ENCODE measurements around the gene HHIPL1.

HHIPL1 gene

DNA sequence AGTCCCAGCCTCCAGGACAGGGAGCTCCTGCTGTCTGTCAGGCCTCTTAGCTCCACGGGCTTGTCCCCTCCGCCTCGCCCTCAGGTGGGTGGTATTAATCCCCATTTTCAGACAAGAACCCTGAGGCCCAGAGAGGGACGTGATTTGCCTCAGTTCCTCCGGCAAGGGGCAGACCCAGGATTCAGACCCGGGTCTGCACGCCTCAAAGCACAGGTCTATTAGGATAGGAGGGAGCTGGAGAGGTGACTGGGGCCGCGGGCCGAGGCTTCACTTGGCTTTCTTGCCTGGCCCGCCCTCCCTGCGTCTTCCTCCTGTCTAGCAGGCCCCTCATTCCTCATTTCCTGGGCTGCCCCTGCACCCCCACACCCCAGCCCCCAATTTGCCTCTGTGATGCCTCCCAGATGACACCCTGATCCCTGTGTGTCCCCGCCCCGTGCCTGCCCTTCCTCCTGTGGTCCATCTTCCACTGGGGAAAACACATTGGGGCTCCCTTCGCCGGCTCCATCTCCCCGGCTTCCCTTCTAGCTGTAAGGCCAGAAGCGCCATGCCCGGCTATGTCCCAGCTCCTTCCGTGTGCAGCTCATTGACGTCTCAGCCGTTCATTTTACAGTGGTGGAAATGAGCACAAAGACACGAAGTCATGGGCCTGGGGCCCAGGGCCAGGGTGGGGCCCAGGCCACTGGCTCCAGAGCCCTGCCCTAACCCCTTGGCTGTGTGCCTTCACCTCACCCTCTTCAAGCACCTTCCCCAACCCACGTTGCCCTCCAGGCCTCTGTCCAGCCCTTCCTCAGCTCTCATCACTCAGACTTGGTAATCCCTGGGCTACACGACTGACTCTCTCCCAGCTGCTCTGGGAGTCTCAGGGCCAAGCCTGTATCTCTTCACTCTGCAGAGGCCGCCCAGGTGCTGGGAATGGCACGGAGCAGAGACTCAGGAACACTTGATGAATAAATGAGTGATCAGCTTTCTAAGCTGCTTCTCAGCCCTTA is 23.7 kb downstream of the HHIPL1 start:
- H3K27ac ChIP-seq = no peak overlapping the region
- TF ChIP-seq, protein P1, sequence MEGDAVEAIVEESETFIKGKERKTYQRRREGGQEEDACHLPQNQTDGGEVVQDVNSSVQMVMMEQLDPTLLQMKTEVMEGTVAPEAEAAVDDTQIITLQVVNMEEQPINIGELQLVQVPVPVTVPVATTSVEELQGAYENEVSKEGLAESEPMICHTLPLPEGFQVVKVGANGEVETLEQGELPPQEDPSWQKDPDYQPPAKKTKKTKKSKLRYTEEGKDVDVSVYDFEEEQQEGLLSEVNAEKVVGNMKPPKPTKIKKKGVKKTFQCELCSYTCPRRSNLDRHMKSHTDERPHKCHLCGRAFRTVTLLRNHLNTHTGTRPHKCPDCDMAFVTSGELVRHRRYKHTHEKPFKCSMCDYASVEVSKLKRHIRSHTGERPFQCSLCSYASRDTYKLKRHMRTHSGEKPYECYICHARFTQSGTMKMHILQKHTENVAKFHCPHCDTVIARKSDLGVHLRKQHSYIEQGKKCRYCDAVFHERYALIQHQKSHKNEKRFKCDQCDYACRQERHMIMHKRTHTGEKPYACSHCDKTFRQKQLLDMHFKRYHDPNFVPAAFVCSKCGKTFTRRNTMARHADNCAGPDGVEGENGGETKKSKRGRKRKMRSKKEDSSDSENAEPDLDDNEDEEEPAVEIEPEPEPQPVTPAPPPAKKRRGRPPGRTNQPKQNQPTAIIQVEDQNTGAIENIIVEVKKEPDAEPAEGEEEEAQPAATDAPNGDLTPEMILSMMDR (IDR thresholded peaks at IDR 0.05) = no peak
- H3K4me3 ChIP-seq = no peak overlapping the region
- no peak for DNase-seq (ENCODE audit: low spot score)

DNA sequence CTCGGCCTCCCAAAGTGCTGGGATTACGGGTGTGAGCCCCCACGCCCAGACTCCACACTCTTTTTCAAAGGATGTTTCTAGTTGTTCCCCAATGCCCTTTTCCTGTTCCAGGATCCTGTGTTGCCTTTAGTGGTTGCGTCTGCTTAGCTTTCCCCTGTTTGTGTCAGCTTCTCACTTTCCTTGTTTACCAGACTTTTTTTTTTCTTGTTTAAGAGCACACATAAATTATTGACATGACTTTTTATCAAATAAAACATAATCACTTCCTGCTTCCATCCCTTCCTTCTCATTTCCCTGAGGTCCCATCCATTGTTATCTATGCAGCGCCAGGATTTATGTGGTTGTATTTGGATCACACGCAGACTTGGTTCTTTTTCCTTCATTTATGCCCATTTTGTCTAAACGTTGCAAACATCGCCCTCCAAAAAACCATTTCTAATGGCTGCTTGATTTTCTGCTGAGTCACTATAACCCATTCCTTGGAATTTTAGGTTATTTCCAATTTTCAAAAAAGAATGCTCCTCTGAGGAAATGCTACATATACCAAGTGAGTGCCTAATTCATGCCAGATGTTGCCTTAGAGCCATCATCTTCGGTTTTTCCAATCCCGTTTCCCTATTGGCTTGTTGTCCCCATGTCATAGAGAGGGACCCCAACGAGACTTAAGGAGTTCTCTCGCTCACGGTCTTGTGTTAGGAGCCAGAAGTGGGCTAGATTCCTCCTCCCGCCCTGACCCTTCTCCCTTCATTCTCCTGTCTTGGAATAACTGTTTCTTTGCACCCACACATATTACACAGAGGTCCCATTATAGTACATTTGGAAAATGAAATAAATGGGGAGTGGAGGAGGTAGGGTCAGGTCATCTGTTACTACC is 25.7 kb downstream of the HHIPL1 start:
- DNase-seq (ENCODE audit: low spot score) = no peak
- Histone ChIP-seq H3K4me3 (no peak overlapping the region), H3K27ac (no peak overlapping the region)
- TF ChIP-seq, protein P1 (IDR thresholded peaks at IDR 0.05) = no peak

DNA sequence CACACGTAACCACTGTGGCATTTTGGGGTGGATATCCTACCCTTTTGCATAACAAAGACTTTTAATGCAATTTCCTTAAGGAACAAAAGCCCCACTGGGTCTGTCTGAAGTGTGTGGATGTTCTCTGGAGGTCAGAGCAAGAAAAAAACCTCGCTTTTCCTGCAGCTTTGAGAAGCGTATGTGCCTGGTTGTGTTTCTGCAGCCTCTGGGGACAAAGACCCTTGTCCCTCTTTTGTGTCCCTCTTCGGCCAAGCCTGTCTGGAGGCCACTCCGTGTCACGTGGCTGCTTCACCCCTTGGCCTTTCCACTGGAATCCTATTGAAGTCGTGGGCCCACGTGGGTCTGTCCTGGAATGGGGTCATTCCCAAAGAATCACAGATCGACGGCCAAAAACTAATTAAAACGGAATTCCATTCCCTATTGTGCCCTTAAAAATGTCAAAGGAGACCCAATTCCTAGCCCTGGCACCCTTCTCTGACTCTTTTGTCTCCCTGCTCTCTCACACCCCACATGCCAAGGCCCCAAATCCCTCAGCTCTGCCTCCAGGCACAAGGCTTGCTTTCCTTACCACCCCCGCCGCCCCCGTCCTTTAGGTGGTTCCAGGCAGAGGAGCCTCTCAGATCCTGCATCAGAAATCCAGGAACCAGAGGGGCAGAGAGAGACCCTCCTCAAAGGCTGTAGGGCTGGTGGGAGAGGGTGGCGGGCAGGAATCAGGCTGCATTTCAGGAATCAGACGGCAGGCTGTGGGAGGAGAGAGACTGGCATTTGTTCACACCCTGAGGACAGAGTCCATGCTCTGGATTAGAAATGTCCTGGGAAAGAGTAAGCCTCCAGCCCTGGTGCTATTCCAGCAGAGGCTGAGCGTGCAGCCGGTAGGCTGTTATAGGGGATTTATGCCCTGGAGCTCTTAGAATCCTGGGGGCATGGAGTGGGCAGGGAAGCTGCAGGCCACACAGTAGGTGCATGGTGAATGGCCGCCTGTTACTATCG is 26.6 kb downstream of the HHIPL1 start:
- Histone ChIP-seq H3K27ac (no peak overlapping the region), H3K4me3 (no peak overlapping the region)
- TF ChIP-seq, protein P1 (IDR thresholded peaks at IDR 0.05) = no peak
- no peak for DNase-seq (ENCODE audit: low spot score)

DNA sequence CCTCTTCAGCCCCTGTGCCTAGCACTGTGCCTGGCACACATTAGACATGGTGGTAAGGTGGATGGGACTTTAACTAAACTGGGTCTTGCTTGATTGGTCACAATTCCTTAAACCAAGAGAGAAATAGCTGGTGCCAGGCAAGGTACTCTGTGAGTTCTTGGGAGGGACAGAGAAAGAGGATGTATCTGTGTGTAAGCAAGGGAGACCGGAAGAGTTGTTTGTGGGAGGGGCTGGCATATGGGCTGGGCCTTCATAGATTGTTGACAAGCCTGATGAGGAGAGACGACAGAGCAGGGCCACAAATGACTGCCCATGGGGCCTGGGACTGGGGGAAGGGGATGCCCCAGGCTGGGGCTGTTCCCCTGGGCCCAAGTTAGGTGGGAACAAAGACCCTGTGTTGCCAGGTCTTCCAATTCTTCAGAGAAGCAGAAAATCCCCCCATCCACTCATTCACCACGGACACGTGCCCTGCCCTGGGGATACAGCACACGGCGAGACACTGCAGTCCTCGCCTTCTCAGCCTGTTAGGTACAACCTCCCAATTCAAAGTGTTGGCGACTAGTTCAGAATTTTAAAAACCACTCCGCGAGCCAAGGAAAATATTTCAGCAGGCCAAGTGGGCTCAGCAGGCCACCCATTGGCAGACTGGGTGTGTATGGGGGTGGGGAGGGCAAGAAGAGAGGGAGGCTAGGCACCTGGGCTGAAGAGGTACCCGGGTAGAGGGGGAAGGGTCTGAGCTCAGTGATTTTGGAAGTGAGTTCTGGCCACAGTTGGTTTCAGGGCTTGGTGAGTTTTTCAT is 27.8 kb downstream of the HHIPL1 start:
- no peak for DNase-seq (ENCODE audit: low spot score)
- TF ChIP-seq, protein P1 (IDR thresholded peaks at IDR 0.05) = no peak
- H3K27ac ChIP-seq = no peak overlapping the region
- H3K4me3 ChIP-seq = no peak overlapping the region

DNA sequence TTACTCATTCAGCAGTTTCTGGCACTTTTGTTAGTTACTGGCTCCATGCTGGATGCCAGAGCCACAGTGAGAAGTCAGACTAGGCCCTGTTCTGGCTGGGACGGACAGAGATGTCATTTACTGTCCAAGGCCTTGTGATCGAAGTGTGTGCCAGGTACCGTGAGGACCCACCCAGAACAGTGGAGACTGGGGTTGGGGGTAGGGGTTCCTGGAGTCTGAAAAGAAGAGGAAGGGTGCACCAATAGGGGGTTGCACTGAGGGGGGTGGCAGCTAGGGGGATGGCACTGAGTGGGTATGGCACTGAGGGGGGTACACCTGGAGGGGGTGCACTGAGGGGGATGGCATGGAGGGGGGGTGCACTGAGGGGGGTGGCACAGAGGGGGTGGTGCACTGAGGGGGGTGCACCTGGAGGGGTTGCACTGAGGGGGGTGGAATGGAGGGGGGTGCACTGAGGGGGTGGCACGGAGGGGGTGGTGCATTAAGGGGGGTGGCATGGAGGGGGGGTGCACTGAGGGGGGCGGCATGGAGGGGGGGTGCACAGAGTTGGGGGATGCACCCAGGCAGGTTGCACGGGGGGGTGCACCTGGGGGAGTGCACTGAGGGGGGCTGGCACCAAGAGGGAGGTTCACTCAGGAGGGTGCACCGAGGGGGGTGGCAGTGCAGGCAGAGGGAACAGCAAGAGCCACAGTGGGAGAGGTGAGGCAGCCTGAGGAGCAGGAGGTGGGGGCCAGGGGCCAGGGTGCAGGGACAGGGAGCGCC is 28.6 kb downstream of the HHIPL1 start:
- Histone ChIP-seq H3K27ac (no peak overlapping the region), H3K4me3 (no peak overlapping the region)
- TF ChIP-seq, protein P1 (IDR thresholded peaks at IDR 0.05) = no peak
- no peak for DNase-seq (ENCODE audit: low spot score)

Measured in coronary artery (tissue), 2 donors.